CD4-positive, alpha-beta T cell (primary cell): Measurements from ENCODE around the gene BMX. TPM values are rescaled to one million over a fixed set of nuclear protein-coding genes. Genes with fewer than 3 reads are reported as not detected.

Experiments used
- ATAC-seq: fragments of 200-7000 bp; cut with Tn5 transposase; one replicate; pipeline ENCODE4 v1.10.0; 2022; ENCODE audit warnings: mild to moderate bottlenecking; ENCODE audit not compliant: poor library complexity
- CTCF ChIA-PET: fragments of 350-600 bp; sonication (Branson Sonifier 250); formaldehyde crosslinking; loops from one replicate; lab custom pipeline; 2021; ENCODE audit warnings: antibody characterized with exemption, inconsistent platforms; lab: Charles Lee
- POLR2A ChIA-PET: fragments of 350-600 bp; sonication (Branson Sonifier 250); formaldehyde crosslinking; loops from one replicate; lab custom pipeline; 2021; ENCODE audit warnings: antibody characterized with exemption, inconsistent platforms; lab: Charles Lee
- DNase-seq, 14 experiments: peaks; one replicate each; pipeline ENCODE4 v3.0.0-alpha.2; 2013 to 2020; ENCODE audit warnings: mixed read lengths in 2 of 14
- H3K27ac ChIP-seq, 2 donors: one replicate each; pipeline versions ENCODE4 v1.5.1 to v1.7.0; 2013; ENCODE audit warnings: low read length in 2 of 2, low read depth in 1 of 2, mild to moderate bottlenecking in 1 of 2
- H3K27me3 ChIP-seq, 2 experiments: 1 replicate in 1 of 2; 2 replicates in 1 of 2; pipeline versions ENCODE4 v1.6.1 to v1.7.0; 2013; ENCODE audit warnings: low read length in 2 of 2, control low read depth in 1 of 2, mild to moderate bottlenecking in 1 of 2, moderate library complexity in 1 of 2; ENCODE audit not compliant: insufficient read depth in 2 of 2, control insufficient read depth in 1 of 2
- H3K36me3 ChIP-seq: one replicate; pipeline ENCODE4 v1.6.1; 2013; ENCODE audit warnings: low read length, control low read depth; ENCODE audit not compliant: insufficient read depth
- H3K4me1 ChIP-seq: one replicate; pipeline ENCODE4 v1.6.1; 2013; ENCODE audit warnings: low read length, control low read depth; ENCODE audit not compliant: insufficient read depth
- H3K4me3 ChIP-seq: one replicate; pipeline ENCODE4 v1.5.1; 2013; ENCODE audit warnings: mild to moderate bottlenecking, low read length, moderate library complexity
- H3K9me3 ChIP-seq, 2 experiments: 1 replicate in 1 of 2; 2 replicates in 1 of 2; pipeline versions ENCODE4 v1.6.1 to v1.7.0; 2013; ENCODE audit warnings: low read length in 2 of 2, mild to moderate bottlenecking in 2 of 2, control low read depth in 1 of 2, moderate library complexity in 1 of 2; ENCODE audit not compliant: control insufficient read depth in 1 of 2, insufficient read depth in 1 of 2
- H3K27ac Mint-ChIP-seq: one replicate; pipeline ENCODE4 v1.8.0; 2020; ENCODE audit warnings: mixed read lengths
- H3K27me3 Mint-ChIP-seq: one replicate; pipeline ENCODE4 v1.8.0; 2021; ENCODE audit warnings: mixed read lengths
- H3K36me3 Mint-ChIP-seq: one replicate; pipeline ENCODE4 v1.8.0; 2021; ENCODE audit warnings: low read depth, mixed read lengths
- H3K4me1 Mint-ChIP-seq: one replicate; pipeline ENCODE4 v1.8.0; 2021; ENCODE audit warnings: low read depth, mixed read lengths
- H3K4me3 Mint-ChIP-seq: one replicate; pipeline ENCODE4 v1.8.0; 2020; ENCODE audit warnings: mild to moderate bottlenecking, mixed read lengths
- H3K9me3 Mint-ChIP-seq: one replicate; pipeline ENCODE4 v1.8.0; 2020; ENCODE audit warnings: mixed read lengths
- CTCF ChIP-seq: fragments of 200-600 bp; IDR thresholded peaks from one replicate; pipeline ENCODE4 v1.8.0; 2022; ENCODE audit warnings: antibody characterized with exemption, mild to moderate bottlenecking
- intact Hi-C, 2 experiments: fragments of 100-400 bp; cut with DNase I in 1 of 2; cut with micrococcal nuclease in 1 of 2; formaldehyde crosslinking; loops; one replicate each; pipeline versions ENCODE4 v1.15.1 to v1.9.0; 2023 to 2025; cut with DNase I, micrococcal nuclease
- total RNA-seq, 174 experiments: library from RNA in 2 of 174; stranded (reverse) in 2 of 174; gene quantifications; one replicate each; pipeline ENCODE4 v1.2.3 and lab custom pipeline; 2021 to 2026

BMX gene
- total RNA-seq, 2 experiments from 2014 or later: not detected

GRCh38 chrX:15599461-15599860 lies 98.9 kb downstream of the BMX start:
- Mint-ChIP-seq H3K27me3 (peaks cover 12% of the 10 kb centered on the region), H3K4me1 (no peaks in the 10 kb centered on the region), H3K9me3 (no peaks in the 10 kb centered on the region), H3K36me3 (no peaks in the 10 kb centered on the region), H3K4me3 (no peak overlapping the region), H3K27ac (no peak overlapping the region)
- no peak overlapping the region for H3K4me3 ChIP-seq
- no peak for TF ChIP-seq CTCF
- H3K36me3 ChIP-seq: no peaks in the 10 kb centered on the region
- H3K27me3 ChIP-seq: no peaks in the 10 kb centered on the region
- intact Hi-C loops: no loop called here
- no peak overlapping the region for H3K27ac ChIP-seq
- no peaks in the 10 kb centered on the region for H3K4me1 ChIP-seq
- CTCF ChIA-PET: no interaction called here
- no peak for DNase-seq
- POLR2A ChIA-PET: no interaction called here
- ATAC-seq: no peak
- H3K9me3 ChIP-seq: no peaks in the 10 kb centered on the region

- H3K27ac ChIP-seq: no peak overlapping the region
- H3K36me3 ChIP-seq: no peaks in the 10 kb centered on the region
- no peaks in the 10 kb centered on the region for H3K9me3 ChIP-seq
- no peak overlapping the region for H3K27ac Mint-ChIP-seq
- peaks cover 12% of the 10 kb centered on the region for H3K27me3 Mint-ChIP-seq
- no peaks in the 10 kb centered on the region for H3K9me3 Mint-ChIP-seq
- intact Hi-C loops: no loop called here
- no peaks in the 10 kb centered on the region for H3K4me1 ChIP-seq
- TF ChIP-seq CTCF: no peak
- ATAC-seq (no peak), DNase-seq (no peak)
- no peaks in the 10 kb centered on the region for H3K36me3 Mint-ChIP-seq
- peaks cover 0 to under 1% of the 10 kb centered on the region in 2 experiments for H3K27me3 ChIP-seq
- H3K4me3 Mint-ChIP-seq: no peak overlapping the region
- H3K4me1 Mint-ChIP-seq: no peaks in the 10 kb centered on the region
- CTCF ChIA-PET: no interaction called here
- H3K4me3 ChIP-seq: no peak overlapping the region
- POLR2A ChIA-PET: no interaction called here
Measured at GRCh38 chrX:15600049-15600448, 99.4 kb downstream of the BMX start.

- H3K36me3 ChIP-seq: no peaks in the 10 kb centered on the region
- Mint-ChIP-seq H3K4me3 (no peak within 1 kb of the TSS), H3K27ac (no peak within 1 kb of the TSS), H3K4me1 (no peaks in the 10 kb centered on the region), H3K27me3 (peaks cover 12% of the 10 kb centered on the region), H3K9me3 (no peaks in the 10 kb centered on the region), H3K36me3 (no peaks in the 10 kb centered on the region)
- TF ChIP-seq CTCF: no peak
- intact Hi-C loops: no loop called here
- DNase-seq (no peak), ATAC-seq (no peak)
- POLR2A ChIA-PET: no interaction called here
- no peak within 1 kb of the TSS for H3K4me3 ChIP-seq
- no peaks in the 10 kb centered on the region for H3K4me1 ChIP-seq
- peaks cover 0 to 5% of the 10 kb centered on the region in 2 experiments for H3K27me3 ChIP-seq
- no peaks in the 10 kb centered on the region for H3K9me3 ChIP-seq
- CTCF ChIA-PET: interaction anchor here (0.7 kb wide), 1 partner anchor 8 kb away, joined by 4 read pairs; no protein-coding TSS in a partner anchor
- H3K27ac ChIP-seq: no peak within 1 kb of the TSS
Measured at GRCh38 chrX:15600745-15601144, 100.1 kb downstream of the BMX start, which contains the start of gene ACE2. Gene ACE2 (minus strand): TSS chrX:15600960. CDS start chrX:15600911, 49 bp downstream.
